Measurements from ENCODE around the gene KLK2.

- no peak for TF ChIP-seq POLR2AphosphoS5 (IDR thresholded peaks at IDR 0.05; ENCODE audit: low read depth, low read length)
- TF ChIP-seq, protein P1, sequence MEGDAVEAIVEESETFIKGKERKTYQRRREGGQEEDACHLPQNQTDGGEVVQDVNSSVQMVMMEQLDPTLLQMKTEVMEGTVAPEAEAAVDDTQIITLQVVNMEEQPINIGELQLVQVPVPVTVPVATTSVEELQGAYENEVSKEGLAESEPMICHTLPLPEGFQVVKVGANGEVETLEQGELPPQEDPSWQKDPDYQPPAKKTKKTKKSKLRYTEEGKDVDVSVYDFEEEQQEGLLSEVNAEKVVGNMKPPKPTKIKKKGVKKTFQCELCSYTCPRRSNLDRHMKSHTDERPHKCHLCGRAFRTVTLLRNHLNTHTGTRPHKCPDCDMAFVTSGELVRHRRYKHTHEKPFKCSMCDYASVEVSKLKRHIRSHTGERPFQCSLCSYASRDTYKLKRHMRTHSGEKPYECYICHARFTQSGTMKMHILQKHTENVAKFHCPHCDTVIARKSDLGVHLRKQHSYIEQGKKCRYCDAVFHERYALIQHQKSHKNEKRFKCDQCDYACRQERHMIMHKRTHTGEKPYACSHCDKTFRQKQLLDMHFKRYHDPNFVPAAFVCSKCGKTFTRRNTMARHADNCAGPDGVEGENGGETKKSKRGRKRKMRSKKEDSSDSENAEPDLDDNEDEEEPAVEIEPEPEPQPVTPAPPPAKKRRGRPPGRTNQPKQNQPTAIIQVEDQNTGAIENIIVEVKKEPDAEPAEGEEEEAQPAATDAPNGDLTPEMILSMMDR (IDR thresholded peaks at IDR 0.05) = no peak
- TF ChIP-seq TCF7L2 (IDR thresholded peaks at IDR 0.05; ENCODE audit: low read depth, low read length) = no peak
Measured at GRCh38 chr19:50897612-50898011, 24.4 kb downstream of the KLK2 start.

Data from Panc1 (cell line).